B cell (primary cell): ENCODE measurements around the gene PDZD8.

Experiments used
- EZH2 ChIP-seq: IDR thresholded peaks from 2 replicates; pipeline ENCODE4 v1.6.1; 2012; ENCODE audit warnings: borderline replicate concordance, low read depth, mild to moderate bottlenecking, moderate library complexity, low read length; ENCODE audit not compliant: insufficient read depth, poor library complexity, severe bottlenecking
- TF ChIP-seq, protein P1 (sequence below): fragments of 200-600 bp; IDR thresholded peaks from one replicate; pipeline ENCODE4 v1.8.0; 2022; ENCODE audit warnings: antibody characterized with exemption, mild to moderate bottlenecking

DNA sequence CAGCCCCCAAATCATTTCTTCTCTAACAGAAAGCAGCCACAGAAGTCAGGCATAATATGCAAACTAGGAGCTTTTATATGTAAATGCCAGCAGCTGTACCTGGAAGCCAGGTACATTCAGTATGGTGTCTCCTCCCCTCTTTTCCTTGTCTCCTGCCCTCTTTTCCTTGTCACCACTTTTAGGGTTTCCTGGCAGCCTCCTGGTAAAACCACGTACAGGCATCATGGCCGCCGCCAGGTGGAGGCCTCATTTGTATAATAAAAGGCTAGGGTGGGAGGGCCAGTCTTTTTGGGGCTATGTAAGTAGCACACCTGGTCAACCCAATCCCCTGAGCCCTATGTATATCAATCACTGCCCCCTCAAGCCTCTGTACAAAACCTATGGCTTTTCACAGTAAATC, 28.7 kb downstream of the PDZD8 start:
- TF ChIP-seq, protein P1, sequence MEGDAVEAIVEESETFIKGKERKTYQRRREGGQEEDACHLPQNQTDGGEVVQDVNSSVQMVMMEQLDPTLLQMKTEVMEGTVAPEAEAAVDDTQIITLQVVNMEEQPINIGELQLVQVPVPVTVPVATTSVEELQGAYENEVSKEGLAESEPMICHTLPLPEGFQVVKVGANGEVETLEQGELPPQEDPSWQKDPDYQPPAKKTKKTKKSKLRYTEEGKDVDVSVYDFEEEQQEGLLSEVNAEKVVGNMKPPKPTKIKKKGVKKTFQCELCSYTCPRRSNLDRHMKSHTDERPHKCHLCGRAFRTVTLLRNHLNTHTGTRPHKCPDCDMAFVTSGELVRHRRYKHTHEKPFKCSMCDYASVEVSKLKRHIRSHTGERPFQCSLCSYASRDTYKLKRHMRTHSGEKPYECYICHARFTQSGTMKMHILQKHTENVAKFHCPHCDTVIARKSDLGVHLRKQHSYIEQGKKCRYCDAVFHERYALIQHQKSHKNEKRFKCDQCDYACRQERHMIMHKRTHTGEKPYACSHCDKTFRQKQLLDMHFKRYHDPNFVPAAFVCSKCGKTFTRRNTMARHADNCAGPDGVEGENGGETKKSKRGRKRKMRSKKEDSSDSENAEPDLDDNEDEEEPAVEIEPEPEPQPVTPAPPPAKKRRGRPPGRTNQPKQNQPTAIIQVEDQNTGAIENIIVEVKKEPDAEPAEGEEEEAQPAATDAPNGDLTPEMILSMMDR, result no peak
- no peak for TF ChIP-seq EZH2
